AG04450 (cell line): ENCODE results near the gene ERI3. TPM values are rescaled to one million over a fixed set of nuclear protein-coding genes. Genes with fewer than 3 reads are reported as not detected.
A peak's percentile ranks its signal among the peaks of the same experiment; 100 is the strongest.

ENCODE experiments used
- CTCF ChIA-PET: fragments of 300-600, 350-600 bp; formaldehyde crosslinking; extraction: SDS; loops from one replicate; lab custom pipeline; 2022; ENCODE audit warnings: antibody characterized with exemption, inconsistent platforms; lab: Charles Lee
- POLR2A ChIA-PET: fragments of 350-600 bp; formaldehyde crosslinking; extraction: SDS; loops from one replicate; lab custom pipeline; 2021; ENCODE audit warnings: antibody characterized with exemption, inconsistent platforms; lab: Yijun Ruan, JAX
- DNase-seq: peaks from one replicate; pipeline ENCODE4 v3.0.0-alpha.2; 2011; ENCODE audit warnings: low read depth, low spot score
- H3K27ac ChIP-seq: one replicate; pipeline ENCODE4 v1.5.1; 2012; ENCODE audit warnings: low read depth, low read length, control low read depth
- H3K27me3 ChIP-seq: one replicate; pipeline ENCODE4 v1.6.0; 2012; ENCODE audit warnings: low read length; ENCODE audit not compliant: control insufficient read depth, insufficient read depth
- H3K4me3 ChIP-seq: 2 replicates; pipeline ENCODE4 v1.5.1; 2011; ENCODE audit warnings: mild to moderate bottlenecking, low read depth, low read length, control low read depth
- H3K9me3 ChIP-seq: 2 replicates; pipeline ENCODE4 v1.5.1; 2012; ENCODE audit warnings: low read length; ENCODE audit not compliant: control insufficient read depth, insufficient read depth
- CTCF ChIP-seq: IDR thresholded peaks from 2 replicates; pipeline ENCODE4 v1.5.1; 2011; ENCODE audit warnings: low read depth, low read length, control low read depth, inconsistent platforms
- polyA plus RNA-seq: library from polyadenylated mRNA; depleted of rRNA; stranded (reverse); fragments of >200 nt; gene quantifications from 2 replicates; pipeline ENCODE4 v1.2.3, GENCODE V29; 2011

The ERI3 gene
- polyA plus RNA-seq, 1 experiment = 46.2 TPM

- CTCF ChIA-PET = interaction anchor here (1.0 kb wide), 1 partner anchor 9 kb away, joined by 4 read pairs; no protein-coding TSS in a partner anchor
- Histone ChIP-seq H3K9me3 (no peaks in the 10 kb centered on the region), H3K27ac (no peak overlapping the region), H3K27me3 (peaks cover 41% of the 10 kb centered on the region), H3K4me3 (no peak overlapping the region)
- DNase-seq = no peak
- POLR2A ChIA-PET = no interaction called here
- TF ChIP-seq CTCF = no peak
Observed at GRCh38 chr1:44368471-44369151, 13.6 kb upstream of the ERI3 start.

- CTCF ChIA-PET = interaction anchor here (1.0 kb wide), 1 partner anchor 10 kb away, joined by 4 read pairs; no protein-coding TSS in a partner anchor
- peaks cover 41% of the 10 kb centered on the region for H3K27me3 ChIP-seq
- TF ChIP-seq CTCF = no peak
- no peak for DNase-seq
- POLR2A ChIA-PET = no interaction called here
- H3K27ac ChIP-seq = no peak overlapping the region
- H3K4me3 ChIP-seq = no peak overlapping the region
- H3K9me3 ChIP-seq = no peaks in the 10 kb centered on the region
Observed at GRCh38 chr1:44367944-44368343, 12.9 kb upstream of the ERI3 start.

GRCh38 chr1:44366371-44366975 is 11.4 kb upstream of the ERI3 start:
- TF ChIP-seq CTCF = no peak
- ChIA-PET CTCF (no interaction called here), POLR2A (no interaction called here)
- peaks cover 48% of the 10 kb centered on the region for H3K27me3 ChIP-seq
- H3K9me3 ChIP-seq = no peaks in the 10 kb centered on the region
- DNase-seq = no peak
- no peak overlapping the region for H3K4me3 ChIP-seq
- no peak overlapping the region for H3K27ac ChIP-seq

- H3K9me3 ChIP-seq = no peaks in the 10 kb centered on the region
- TF ChIP-seq CTCF = peak; percentile 13; the same call in 1 of the 2 replicates
- CTCF ChIA-PET = no interaction called here
- no peak for DNase-seq
- no peak overlapping the region for H3K27ac ChIP-seq
- POLR2A ChIA-PET = no interaction called here
- peaks cover 22% of the 10 kb centered on the region for H3K27me3 ChIP-seq
- no peak overlapping the region for H3K4me3 ChIP-seq
Observed at GRCh38 chr1:44361478-44361877, 6.4 kb upstream of the ERI3 start.
